Mammary microvascular endothelial cell (primary cell): Measurements from ENCODE around the gene ZBED6. TPM values are rescaled to one million over a fixed set of nuclear protein-coding genes. Genes with fewer than 3 reads are reported as not detected.

Experiments
- total RNA-seq: library from RNA; depleted of rRNA; stranded (reverse); fragments of >200 nt; gene quantifications from 2 replicates; pipeline ENCODE4 v1.2.3, GENCODE V29; 2015

Gene ZBED6, protein sequence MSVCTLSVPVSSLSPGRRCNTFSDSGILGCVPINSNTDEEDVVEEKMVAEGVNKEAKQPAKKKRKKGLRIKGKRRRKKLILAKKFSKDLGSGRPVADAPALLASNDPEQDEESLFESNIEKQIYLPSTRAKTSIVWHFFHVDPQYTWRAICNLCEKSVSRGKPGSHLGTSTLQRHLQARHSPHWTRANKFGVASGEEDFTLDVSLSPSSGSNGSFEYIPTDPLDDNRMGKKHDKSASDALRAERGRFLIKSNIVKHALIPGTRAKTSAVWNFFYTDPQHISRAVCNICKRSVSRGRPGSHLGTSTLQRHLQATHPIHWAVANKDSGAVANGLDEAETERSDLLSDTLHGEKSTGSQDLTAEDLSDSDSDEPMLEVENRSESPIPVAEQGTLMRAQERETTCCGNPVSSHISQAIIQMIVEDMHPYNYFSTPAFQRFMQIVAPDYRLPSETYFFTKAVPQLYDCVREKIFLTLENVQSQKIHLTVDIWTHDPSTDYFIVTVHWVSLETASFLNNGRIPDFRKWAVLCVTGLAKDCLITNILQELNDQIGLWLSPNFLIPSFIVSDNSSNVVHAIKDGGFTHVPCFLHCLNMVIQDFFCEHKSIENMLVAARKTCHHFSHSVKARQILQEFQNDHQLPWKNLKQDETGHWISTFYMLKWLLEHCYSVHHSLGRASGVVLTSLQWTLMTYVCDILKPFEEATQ (N-terminal part only)
- total RNA-seq: 5.3 and 6.8 TPM in 2 replicates

DNA sequence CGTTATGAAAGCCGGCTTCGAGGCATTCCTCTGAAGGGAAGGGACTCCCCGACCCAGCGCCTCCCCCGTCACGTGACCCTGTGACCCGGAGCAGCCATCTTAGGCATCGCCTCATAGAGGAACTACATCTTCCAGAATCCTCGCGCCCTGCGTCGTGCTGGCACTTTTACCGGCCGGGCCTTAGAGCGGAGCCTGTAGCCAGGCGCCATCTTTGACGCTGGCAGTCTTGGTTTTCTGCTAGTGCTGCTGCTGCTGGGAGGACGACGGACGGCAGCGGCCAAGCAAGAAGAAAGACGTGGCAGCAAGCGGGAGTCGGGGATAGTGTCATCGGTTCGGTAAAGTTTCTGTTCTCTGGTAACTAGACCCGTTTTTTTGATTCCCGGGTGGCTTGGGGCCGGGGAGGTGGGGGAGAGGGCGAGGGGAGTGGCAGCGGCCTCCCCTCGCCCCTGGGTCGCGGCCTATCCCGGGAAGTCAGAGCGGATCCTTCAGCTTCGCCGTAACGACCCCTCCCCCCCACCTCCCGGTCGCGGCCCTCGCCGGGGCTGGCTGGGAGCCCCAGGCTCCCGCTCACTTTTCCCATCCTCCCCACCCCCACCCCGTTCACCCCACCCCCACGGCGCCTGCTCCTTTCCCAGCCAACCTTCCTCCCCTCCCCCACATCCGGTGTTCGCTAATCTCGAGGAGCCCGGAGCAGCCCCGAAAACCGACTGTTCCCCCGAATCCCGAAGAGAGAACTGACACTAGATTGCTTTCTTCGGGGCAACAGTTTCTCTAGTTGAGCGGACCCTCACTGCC lies at the start of gene ZBED6, which contains the start of gene ZC3H11A:
Gene ZBED6 (plus strand): TSS at position 183 of the 795 bp plus-strand sequence. CDS start 1,900 bp downstream, outside the sequence.
Gene ZC3H11A (plus strand): TSS at position 183 of the 795 bp plus-strand sequence. CDS start 21,448 bp downstream, outside the sequence.

DNA sequence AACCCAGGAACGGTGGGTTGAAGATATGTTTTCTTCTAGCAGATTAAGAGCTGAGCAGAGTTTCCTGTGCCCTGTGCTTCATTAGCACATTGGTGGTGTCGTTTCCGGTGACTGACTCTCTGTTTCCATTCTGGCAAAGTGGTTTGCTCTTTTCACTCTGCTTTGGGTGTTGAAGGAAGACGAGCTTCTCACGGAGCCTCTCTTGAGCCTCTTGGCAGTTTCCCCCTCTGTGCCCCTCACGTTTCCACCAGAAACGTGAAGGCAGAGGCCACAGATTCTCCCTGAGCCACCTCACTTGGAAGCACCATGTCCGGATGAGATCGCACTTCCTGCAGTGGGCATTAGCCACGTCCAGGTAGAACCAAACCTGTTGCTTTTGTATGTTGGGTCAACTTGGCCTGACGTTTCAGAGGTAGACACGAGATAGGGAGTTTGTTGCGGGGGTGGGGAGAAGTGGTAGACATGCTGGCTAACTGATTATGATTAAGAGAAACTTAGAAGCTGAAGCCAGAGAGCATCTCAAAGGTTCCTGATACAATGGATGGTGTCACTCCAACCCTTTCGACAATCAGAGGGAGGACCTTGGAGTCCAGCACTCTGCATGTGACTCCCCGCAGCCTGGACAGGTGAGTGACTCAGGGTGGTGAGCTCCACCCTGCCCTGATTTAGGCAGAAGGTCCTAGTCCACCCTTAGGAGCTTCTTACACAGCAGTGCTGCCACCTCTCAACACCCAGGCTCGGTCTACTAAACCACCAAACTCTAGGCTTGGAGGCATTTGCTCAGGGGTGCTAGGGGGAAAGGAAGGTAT lies 30.2 kb upstream of the ZBED6 start, which contains the start of gene LAX1:
Gene LAX1 (plus strand): TSS at position 155 of the 809 bp plus-strand sequence. CDS start 383 bp downstream, at position 538.

Other genes with a start within 250 kb of the ZBED6 start
- gene ATP2B4, start 168.8 kb upstream of the ZBED6 start, total RNA-seq: 79.9 and 81.4 TPM in 2 replicates
- 0.15 and 0.27 TPM in 2 replicates for gene LAX1, start 30.4 kb upstream of the ZBED6 start, total RNA-seq
- 54.0 and 59.1 TPM in 2 replicates for gene ZC3H11A, start within 50 bp of the ZBED6 start, total RNA-seq
- 97.7 and 111 TPM in 2 replicates for gene SNRPE, start 66.0 kb downstream of the ZBED6 start, total RNA-seq